ENCODE data around the gene ERBB4.

ERBB4 gene

DNA sequence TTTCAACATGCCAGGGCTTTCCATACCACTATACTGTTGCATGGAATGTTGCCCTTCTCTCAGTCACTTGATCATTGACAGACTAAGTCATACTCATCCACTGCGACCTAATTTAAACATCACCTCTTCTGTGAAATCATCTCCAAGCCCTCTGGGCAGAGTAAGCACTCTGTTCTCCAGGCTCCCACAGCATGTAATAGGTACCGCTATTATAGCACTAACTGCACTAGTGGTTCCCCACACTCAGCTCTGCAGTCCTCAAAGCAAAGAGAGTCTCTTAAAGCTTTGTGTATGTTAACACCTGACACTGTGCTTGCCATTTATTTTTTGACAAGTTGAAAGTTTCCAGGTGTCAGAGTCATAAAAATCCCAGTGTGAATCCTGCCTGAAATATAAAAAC, 947.2 kb downstream of the ERBB4 start:
- no peak for TF ChIP-seq EZH2phosphoT487 (IDR thresholded peaks at IDR 0.05; ENCODE audit: borderline replicate concordance, low read length)
- TF ChIP-seq, protein P1, sequence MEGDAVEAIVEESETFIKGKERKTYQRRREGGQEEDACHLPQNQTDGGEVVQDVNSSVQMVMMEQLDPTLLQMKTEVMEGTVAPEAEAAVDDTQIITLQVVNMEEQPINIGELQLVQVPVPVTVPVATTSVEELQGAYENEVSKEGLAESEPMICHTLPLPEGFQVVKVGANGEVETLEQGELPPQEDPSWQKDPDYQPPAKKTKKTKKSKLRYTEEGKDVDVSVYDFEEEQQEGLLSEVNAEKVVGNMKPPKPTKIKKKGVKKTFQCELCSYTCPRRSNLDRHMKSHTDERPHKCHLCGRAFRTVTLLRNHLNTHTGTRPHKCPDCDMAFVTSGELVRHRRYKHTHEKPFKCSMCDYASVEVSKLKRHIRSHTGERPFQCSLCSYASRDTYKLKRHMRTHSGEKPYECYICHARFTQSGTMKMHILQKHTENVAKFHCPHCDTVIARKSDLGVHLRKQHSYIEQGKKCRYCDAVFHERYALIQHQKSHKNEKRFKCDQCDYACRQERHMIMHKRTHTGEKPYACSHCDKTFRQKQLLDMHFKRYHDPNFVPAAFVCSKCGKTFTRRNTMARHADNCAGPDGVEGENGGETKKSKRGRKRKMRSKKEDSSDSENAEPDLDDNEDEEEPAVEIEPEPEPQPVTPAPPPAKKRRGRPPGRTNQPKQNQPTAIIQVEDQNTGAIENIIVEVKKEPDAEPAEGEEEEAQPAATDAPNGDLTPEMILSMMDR (IDR thresholded peaks at IDR 0.05; ENCODE audit: low read depth, low read length, poor library complexity, severe bottlenecking) = no peak
- no peaks in the 10 kb centered on the region for H3K9me2 ChIP-seq (replicated peaks; ENCODE audit: control insufficient read depth, low read length)
- H3K36me3 ChIP-seq (ENCODE audit: control insufficient read depth, low read length) = no peaks in the 10 kb centered on the region
- no peak overlapping the region for H3K4me3 ChIP-seq (ENCODE audit: low read length)
- H3K79me2 ChIP-seq (ENCODE audit: control insufficient read depth, low read length) = no peaks in the 10 kb centered on the region
- no peak overlapping the region for H3K4me2 ChIP-seq (ENCODE audit: low read length)
- no peaks in the 10 kb centered on the region for H3K4me1 ChIP-seq (ENCODE audit: control insufficient read depth, low read length)
- no peaks in the 10 kb centered on the region for H3K27me3 ChIP-seq (ENCODE audit: control insufficient read depth, low read length)
- H4K20me1 ChIP-seq (ENCODE audit: control insufficient read depth, insufficient read depth, low read depth, low read length) = no peaks in the 10 kb centered on the region
- H3F3A ChIP-seq (ENCODE audit: control insufficient read depth, insufficient read depth) = no peaks in the 10 kb centered on the region
- no peaks in the 10 kb centered on the region for H3K9me3 ChIP-seq (ENCODE audit: control insufficient read depth, insufficient read depth, low read length)
- no peak overlapping the region for H3K27ac ChIP-seq (ENCODE audit: low read depth, low read length)

DNA sequence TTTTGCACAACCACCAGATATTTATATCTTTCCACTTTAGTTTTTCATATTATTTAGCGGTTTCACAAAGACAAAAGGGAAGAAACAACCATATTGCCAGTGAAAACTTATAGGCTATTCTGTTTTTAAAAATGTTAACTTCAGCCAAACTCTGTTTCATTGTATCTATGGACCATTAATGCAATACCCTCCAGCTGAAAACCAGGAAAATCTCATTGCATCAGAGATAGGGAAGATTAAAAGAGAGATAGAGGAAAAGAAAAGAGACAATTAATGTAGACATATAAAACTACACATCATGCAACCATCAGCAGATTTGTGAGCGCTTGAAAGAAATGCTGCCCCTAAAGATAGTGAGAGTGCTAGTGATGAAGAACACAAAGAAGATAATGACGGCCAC, 970.2 kb downstream of the ERBB4 start:
- Histone ChIP-seq H3K4me1 (ENCODE audit: control insufficient read depth, low read length) (no peaks in the 10 kb centered on the region), H3K4me3 (ENCODE audit: low read length) (no peak overlapping the region), H3K36me3 (ENCODE audit: control insufficient read depth, low read length) (no peaks in the 10 kb centered on the region), H4K20me1 (ENCODE audit: control insufficient read depth, insufficient read depth, low read depth, low read length) (no peaks in the 10 kb centered on the region), H3K9me3 (ENCODE audit: control insufficient read depth, insufficient read depth, low read length) (no peaks in the 10 kb centered on the region; the same call in 1 of the 2 replicates), H3F3A (ENCODE audit: control insufficient read depth, insufficient read depth) (no peaks in the 10 kb centered on the region), H3K4me2 (ENCODE audit: low read length) (no peak overlapping the region), H3K27me3 (ENCODE audit: control insufficient read depth, low read length) (no peaks in the 10 kb centered on the region), H3K9me2 (replicated peaks; ENCODE audit: control insufficient read depth, low read length) (no peaks in the 10 kb centered on the region), H3K27ac (ENCODE audit: low read depth, low read length) (no peak overlapping the region), H3K79me2 (ENCODE audit: control insufficient read depth, low read length) (no peaks in the 10 kb centered on the region)
- TF ChIP-seq EZH2phosphoT487 (IDR thresholded peaks at IDR 0.05; ENCODE audit: borderline replicate concordance, low read length) = no peak
- TF ChIP-seq, protein P1 (IDR thresholded peaks at IDR 0.05; ENCODE audit: low read depth, low read length, poor library complexity, severe bottlenecking) = no peak

DNA sequence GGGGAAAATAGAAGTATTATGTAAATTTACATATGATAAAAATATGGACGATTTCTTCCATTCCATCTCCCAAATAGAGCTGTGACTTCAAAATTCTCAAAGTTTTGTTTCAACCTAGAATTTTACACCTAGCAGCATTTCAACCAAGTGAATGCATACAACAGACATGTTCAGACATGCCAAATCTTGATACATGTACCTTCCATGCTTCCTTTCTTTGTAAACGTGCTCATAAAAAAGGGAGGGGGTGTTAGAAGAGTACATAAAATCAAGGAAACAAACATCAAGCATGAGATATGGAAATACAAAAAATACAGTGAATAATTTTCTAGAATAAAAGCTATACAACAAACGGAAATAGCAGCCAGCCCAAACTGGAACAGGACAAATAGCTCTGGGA, 974.2 kb downstream of the ERBB4 start:
- H3K9me3 ChIP-seq (ENCODE audit: control insufficient read depth, insufficient read depth, low read length) = no peaks in the 10 kb centered on the region
- H3K27ac ChIP-seq (ENCODE audit: low read depth, low read length) = no peak overlapping the region
- H3K4me1 ChIP-seq (ENCODE audit: control insufficient read depth, low read length) = no peaks in the 10 kb centered on the region
- H3F3A ChIP-seq (ENCODE audit: control insufficient read depth, insufficient read depth) = no peaks in the 10 kb centered on the region
- H3K9me2 ChIP-seq (replicated peaks; ENCODE audit: control insufficient read depth, low read length) = no peaks in the 10 kb centered on the region
- H3K27me3 ChIP-seq (ENCODE audit: control insufficient read depth, low read length) = no peaks in the 10 kb centered on the region
- TF ChIP-seq, protein P1 (IDR thresholded peaks at IDR 0.05; ENCODE audit: low read depth, low read length, poor library complexity, severe bottlenecking) = no peak
- TF ChIP-seq EZH2phosphoT487 (IDR thresholded peaks at IDR 0.05; ENCODE audit: borderline replicate concordance, low read length) = no peak
- no peaks in the 10 kb centered on the region for H3K79me2 ChIP-seq (ENCODE audit: control insufficient read depth, low read length)
- H3K4me2 ChIP-seq (ENCODE audit: low read length) = no peak overlapping the region
- no peak overlapping the region for H3K4me3 ChIP-seq (ENCODE audit: low read length)
- H3K36me3 ChIP-seq (ENCODE audit: control insufficient read depth, low read length) = no peaks in the 10 kb centered on the region
- H4K20me1 ChIP-seq (ENCODE audit: control insufficient read depth, insufficient read depth, low read depth, low read length) = no peaks in the 10 kb centered on the region

DNA sequence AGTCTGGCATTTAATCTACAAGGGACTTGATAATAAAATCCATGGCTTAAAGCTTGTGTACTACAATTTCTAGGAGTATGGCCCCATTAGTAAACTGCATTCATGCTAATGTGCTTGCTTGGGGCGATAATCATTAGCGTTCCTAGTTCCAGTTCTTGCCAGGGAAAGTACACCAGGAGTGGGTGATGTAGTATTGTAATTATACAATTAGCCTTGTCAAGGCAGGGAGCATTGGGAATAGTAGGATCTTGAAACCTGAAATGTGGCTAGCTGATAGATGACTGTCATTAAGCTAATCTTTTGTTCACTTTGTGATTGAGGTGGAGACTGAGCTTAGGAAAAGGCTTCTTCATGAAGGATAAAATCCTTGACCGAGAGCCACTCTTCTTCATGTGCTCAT, 993.0 kb downstream of the ERBB4 start:
- H3K4me3 ChIP-seq (ENCODE audit: low read length) = no peak overlapping the region
- H3K27ac ChIP-seq (ENCODE audit: low read depth, low read length) = no peak overlapping the region
- no peak for TF ChIP-seq EZH2phosphoT487 (IDR thresholded peaks at IDR 0.05; ENCODE audit: borderline replicate concordance, low read length)
- TF ChIP-seq, protein P1 (IDR thresholded peaks at IDR 0.05; ENCODE audit: low read depth, low read length, poor library complexity, severe bottlenecking) = no peak
- no peaks in the 10 kb centered on the region for H3K9me2 ChIP-seq (replicated peaks; ENCODE audit: control insufficient read depth, low read length)
- H3F3A ChIP-seq (ENCODE audit: control insufficient read depth, insufficient read depth) = no peaks in the 10 kb centered on the region
- H3K27me3 ChIP-seq (ENCODE audit: control insufficient read depth, low read length) = no peaks in the 10 kb centered on the region
- no peak overlapping the region for H3K4me2 ChIP-seq (ENCODE audit: low read length)
- H4K20me1 ChIP-seq (ENCODE audit: control insufficient read depth, insufficient read depth, low read depth, low read length) = no peaks in the 10 kb centered on the region
- H3K36me3 ChIP-seq (ENCODE audit: control insufficient read depth, low read length) = no peaks in the 10 kb centered on the region
- no peaks in the 10 kb centered on the region for H3K4me1 ChIP-seq (ENCODE audit: control insufficient read depth, low read length)
- no peaks in the 10 kb centered on the region for H3K79me2 ChIP-seq (ENCODE audit: control insufficient read depth, low read length)
- H3K9me3 ChIP-seq (ENCODE audit: control insufficient read depth, insufficient read depth, low read length) = no peaks in the 10 kb centered on the region

All from DOHH2 (cell line).